ENCODE data around the gene ACIN1.
A peak's percentile ranks its signal among the peaks of the same experiment; 100 is the strongest.

Gene ACIN1

GRCh38 chr14:23093104-23093503, 1.8 kb downstream of the ACIN1 start:
- Histone ChIP-seq H3K27ac (ENCODE audit: low read depth, low read length, poor library complexity, severe bottlenecking) (no peak overlapping the region), H4K20me1 (ENCODE audit: insufficient read depth, low read length) (no peaks in the 10 kb centered on the region), H3K4me2 (ENCODE audit: low read length) (peak overlapping the region; percentile 93), H3F3A (ENCODE audit: insufficient read depth, low read length) (no peaks in the 10 kb centered on the region), H3K79me2 (ENCODE audit: insufficient read depth, low read length) (peaks cover 30% of the 10 kb centered on the region), H3K4me1 (ENCODE audit: insufficient read depth, low read length, severe bottlenecking) (peaks cover 25% of the 10 kb centered on the region), H3K9me2 (ENCODE audit: low read depth, low read length) (no peaks in the 10 kb centered on the region), H3K36me3 (ENCODE audit: insufficient read depth, low read length) (peaks cover 69% of the 10 kb centered on the region), H3K27me3 (ENCODE audit: insufficient read depth, low read length) (no peaks in the 10 kb centered on the region), H2AFZ (ENCODE audit: low read length) (no peak overlapping the region), H3K4me3 (ENCODE audit: low read depth, low read length, poor library complexity, severe bottlenecking) (peak overlapping the region; percentile 73), H3K9ac (ENCODE audit: low read length) (peak overlapping the region; percentile 9; the same call in 1 of the 2 replicates), H3K9me3 (ENCODE audit: low read length) (no peaks in the 10 kb centered on the region)
- no peak for TF ChIP-seq EZH2 (IDR thresholded peaks at IDR 0.05; ENCODE audit: borderline replicate concordance, low read length)
- TF ChIP-seq, protein P1, sequence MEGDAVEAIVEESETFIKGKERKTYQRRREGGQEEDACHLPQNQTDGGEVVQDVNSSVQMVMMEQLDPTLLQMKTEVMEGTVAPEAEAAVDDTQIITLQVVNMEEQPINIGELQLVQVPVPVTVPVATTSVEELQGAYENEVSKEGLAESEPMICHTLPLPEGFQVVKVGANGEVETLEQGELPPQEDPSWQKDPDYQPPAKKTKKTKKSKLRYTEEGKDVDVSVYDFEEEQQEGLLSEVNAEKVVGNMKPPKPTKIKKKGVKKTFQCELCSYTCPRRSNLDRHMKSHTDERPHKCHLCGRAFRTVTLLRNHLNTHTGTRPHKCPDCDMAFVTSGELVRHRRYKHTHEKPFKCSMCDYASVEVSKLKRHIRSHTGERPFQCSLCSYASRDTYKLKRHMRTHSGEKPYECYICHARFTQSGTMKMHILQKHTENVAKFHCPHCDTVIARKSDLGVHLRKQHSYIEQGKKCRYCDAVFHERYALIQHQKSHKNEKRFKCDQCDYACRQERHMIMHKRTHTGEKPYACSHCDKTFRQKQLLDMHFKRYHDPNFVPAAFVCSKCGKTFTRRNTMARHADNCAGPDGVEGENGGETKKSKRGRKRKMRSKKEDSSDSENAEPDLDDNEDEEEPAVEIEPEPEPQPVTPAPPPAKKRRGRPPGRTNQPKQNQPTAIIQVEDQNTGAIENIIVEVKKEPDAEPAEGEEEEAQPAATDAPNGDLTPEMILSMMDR (IDR thresholded peaks at IDR 0.05; ENCODE audit: low read length), result no peak

DNA sequence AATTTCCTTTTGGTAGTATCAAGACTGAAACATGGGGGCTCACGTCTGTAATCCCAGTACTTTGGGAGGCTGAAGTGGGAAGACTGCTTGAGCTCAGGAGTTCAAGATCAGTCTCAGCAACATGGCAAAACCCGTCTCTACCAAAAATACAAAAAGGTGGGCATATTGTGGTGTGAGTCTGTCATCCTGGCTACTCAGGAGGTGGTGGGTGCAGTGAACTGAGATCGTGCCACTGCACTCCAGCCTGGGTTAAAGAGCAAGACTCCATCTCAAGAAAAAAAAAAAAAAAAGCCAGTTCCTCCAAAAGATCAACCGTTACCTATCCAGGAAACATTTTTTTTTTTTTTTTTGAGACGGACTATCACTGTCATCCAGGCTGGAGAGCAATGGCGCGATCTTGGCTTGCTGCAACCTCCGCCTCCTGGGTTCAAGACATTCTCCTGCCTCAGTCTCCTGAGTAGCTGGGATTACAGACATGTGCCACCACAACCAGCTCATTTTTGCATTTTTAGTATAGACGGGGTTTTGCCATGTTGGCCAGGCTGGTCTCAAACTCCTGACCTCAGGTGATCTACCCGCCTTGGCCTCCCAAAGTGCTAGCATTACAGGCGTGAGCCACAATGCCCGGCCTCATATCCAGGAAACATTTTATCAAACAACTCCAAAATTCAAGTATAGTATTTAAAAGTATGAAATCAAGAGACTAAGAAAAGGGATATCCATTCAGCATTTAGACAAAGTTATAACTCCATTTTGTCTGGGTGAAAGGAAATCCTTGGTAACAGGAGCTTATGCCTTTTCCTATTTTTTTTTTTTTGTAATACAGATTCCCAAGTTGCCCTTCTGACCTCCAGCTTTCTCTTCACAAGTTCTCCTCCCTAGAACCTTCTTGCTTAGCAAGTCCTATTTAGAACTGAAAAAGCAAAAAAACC, 3.4 kb downstream of the ACIN1 start:
- Histone ChIP-seq H3K27me3 (ENCODE audit: insufficient read depth, low read length) (no peaks in the 10 kb centered on the region), H3F3A (ENCODE audit: insufficient read depth, low read length) (no peaks in the 10 kb centered on the region), H3K4me1 (ENCODE audit: insufficient read depth, low read length, severe bottlenecking) (peaks cover 21% of the 10 kb centered on the region), H3K9me3 (ENCODE audit: low read length) (no peaks in the 10 kb centered on the region), H2AFZ (ENCODE audit: low read length) (no peak overlapping the region), H4K20me1 (ENCODE audit: insufficient read depth, low read length) (no peaks in the 10 kb centered on the region), H3K4me3 (ENCODE audit: low read depth, low read length, poor library complexity, severe bottlenecking) (no peak overlapping the region), H3K9ac (ENCODE audit: low read length) (no peak overlapping the region), H3K36me3 (ENCODE audit: insufficient read depth, low read length) (peaks cover 68% of the 10 kb centered on the region), H3K9me2 (ENCODE audit: low read depth, low read length) (no peaks in the 10 kb centered on the region), H3K4me2 (ENCODE audit: low read length) (no peak overlapping the region), H3K79me2 (ENCODE audit: insufficient read depth, low read length) (peaks cover 30% of the 10 kb centered on the region), H3K27ac (ENCODE audit: low read depth, low read length, poor library complexity, severe bottlenecking) (no peak overlapping the region)
- TF ChIP-seq, protein P1 (IDR thresholded peaks at IDR 0.05; ENCODE audit: low read length), result no peak
- no peak for TF ChIP-seq EZH2 (IDR thresholded peaks at IDR 0.05; ENCODE audit: borderline replicate concordance, low read length)

- peaks cover 81% of the 10 kb centered on the region for H3K36me3 ChIP-seq (ENCODE audit: insufficient read depth, low read length)
- no peak overlapping the region for H2AFZ ChIP-seq (ENCODE audit: low read length)
- H3K79me2 ChIP-seq (ENCODE audit: insufficient read depth, low read length), result peaks cover 25% of the 10 kb centered on the region
- no peak overlapping the region for H3K4me2 ChIP-seq (ENCODE audit: low read length)
- no peaks in the 10 kb centered on the region for H3K9me3 ChIP-seq (ENCODE audit: low read length)
- H3K9me2 ChIP-seq (ENCODE audit: low read depth, low read length), result no peaks in the 10 kb centered on the region
- H3K4me3 ChIP-seq (ENCODE audit: low read depth, low read length, poor library complexity, severe bottlenecking), result no peak overlapping the region
- no peak overlapping the region for H3K9ac ChIP-seq (ENCODE audit: low read length)
- TF ChIP-seq, protein P1 (IDR thresholded peaks at IDR 0.05; ENCODE audit: low read length), result no peak
- no peak for TF ChIP-seq EZH2 (IDR thresholded peaks at IDR 0.05; ENCODE audit: borderline replicate concordance, low read length)
- no peaks in the 10 kb centered on the region for H4K20me1 ChIP-seq (ENCODE audit: insufficient read depth, low read length)
- no peaks in the 10 kb centered on the region for H3F3A ChIP-seq (ENCODE audit: insufficient read depth, low read length)
- H3K27me3 ChIP-seq (ENCODE audit: insufficient read depth, low read length), result no peaks in the 10 kb centered on the region
- no peak overlapping the region for H3K27ac ChIP-seq (ENCODE audit: low read depth, low read length, poor library complexity, severe bottlenecking)
- peaks cover 13% of the 10 kb centered on the region for H3K4me1 ChIP-seq (ENCODE audit: insufficient read depth, low read length, severe bottlenecking)
These were observed 4.7 kb downstream of the ACIN1 start for GRCh38 chr14:23090254-23090636.

All from OCI-LY1 (cell line).